ENCODE measurements around the gene TMEM165.

The TMEM165 gene

DNA sequence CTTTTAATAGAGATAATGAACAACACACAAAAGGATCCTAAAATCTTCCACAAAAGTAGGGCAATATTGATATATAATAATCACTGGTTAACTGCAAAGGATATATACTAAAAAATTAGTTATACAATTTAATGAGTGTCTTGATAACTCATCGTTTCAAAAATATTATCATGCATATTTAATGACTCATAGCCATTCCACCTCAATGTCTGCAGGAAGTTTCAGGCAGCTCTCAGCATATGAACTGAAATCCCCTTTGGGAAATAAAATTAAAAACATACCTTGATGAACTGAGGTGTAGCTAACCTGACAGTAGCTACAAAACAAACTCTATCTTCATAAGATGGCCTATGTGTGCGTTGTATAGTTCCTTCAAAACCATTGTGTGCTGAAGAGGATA lies 62.9 kb downstream of the TMEM165 start:
- no peak for DNase-seq (ENCODE audit: low spot score)

DNA sequence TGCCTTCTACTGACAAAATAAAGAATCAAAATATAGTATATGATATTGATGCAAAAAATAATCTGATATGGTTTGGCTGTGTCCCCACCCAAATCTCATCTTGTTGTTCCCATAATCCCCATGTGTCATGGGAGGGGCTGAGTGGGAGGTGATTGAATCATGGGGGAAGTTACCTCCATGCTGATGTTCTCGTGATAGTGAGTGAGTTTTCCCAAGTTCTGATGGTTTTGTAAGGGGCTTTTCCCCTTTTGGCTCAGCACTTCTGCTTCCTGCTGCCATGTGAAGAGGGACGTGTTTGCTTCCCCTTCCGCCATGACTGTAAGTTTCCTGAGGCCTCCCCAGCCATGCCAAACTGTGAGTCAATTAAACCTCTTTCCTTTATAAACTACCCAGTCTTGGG lies 70.2 kb downstream of the TMEM165 start:
- no peak for DNase-seq (ENCODE audit: low spot score)

DNA sequence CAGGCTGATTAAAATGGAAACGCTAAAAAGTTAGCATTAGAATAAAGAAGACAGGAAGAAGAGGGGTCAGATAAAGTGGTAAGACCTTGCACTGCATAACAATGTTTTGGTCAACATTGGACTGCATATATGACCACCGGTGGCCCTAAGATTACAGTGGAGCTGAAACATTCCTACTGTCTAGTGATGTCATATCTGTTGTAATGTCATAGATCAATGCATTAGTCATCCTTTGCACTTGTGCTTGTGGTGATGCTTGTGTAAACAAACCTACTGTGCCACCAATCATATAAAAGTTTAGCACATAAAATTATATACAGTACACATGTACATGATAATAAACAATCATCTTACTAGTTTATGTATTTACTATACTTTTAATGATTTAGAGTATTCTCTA lies 73.0 kb downstream of the TMEM165 start:
- no peak for DNase-seq (ENCODE audit: low spot score)

DNA sequence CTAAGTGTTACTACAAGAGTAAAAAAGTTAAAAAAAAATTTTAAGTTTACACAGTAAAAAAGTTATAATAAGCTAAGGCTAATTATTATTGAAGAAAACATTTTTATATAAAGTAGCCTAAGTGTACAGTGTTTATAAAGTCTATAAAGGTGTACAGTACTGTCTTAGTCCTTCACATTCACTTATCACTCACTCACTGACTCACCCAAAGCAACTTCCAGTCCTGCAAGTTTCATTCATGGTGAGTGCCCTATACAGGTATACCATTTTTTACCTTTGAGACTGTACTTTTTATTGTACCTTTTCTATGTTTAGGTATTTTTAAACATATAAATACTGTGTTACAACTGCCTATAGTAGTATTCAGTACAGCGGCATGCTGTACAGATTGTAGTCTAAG lies 74.2 kb downstream of the TMEM165 start:
- no peak for DNase-seq (ENCODE audit: low spot score)
